Measurements from ENCODE around the gene STX8.
"Not testable (repeated sequence)": the region's sequence is repeated elsewhere in the genome, so short reads cannot be mapped to it uniquely, and the experiment has no call there.

DNA sequence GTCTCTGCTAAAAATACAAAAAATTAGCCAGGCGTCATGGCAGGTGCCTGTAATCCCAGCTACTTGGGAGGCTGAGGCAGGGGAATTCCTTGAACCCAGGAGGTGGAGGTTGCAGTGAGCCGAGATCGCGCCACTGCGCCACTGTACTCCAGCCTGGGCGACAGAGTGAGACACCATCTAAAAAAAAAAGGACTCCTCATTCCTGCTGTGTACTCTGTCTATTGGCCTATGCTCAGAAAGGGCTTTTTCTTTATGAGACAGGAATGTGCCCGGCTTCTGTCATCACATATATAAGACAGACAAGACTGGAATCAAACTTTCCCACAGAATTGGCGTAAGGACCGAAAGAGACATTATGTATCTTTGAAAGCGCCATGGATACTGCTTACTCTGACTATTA lies 236.1 kb downstream of the STX8 start:
- TF ChIP-seq, protein P1, sequence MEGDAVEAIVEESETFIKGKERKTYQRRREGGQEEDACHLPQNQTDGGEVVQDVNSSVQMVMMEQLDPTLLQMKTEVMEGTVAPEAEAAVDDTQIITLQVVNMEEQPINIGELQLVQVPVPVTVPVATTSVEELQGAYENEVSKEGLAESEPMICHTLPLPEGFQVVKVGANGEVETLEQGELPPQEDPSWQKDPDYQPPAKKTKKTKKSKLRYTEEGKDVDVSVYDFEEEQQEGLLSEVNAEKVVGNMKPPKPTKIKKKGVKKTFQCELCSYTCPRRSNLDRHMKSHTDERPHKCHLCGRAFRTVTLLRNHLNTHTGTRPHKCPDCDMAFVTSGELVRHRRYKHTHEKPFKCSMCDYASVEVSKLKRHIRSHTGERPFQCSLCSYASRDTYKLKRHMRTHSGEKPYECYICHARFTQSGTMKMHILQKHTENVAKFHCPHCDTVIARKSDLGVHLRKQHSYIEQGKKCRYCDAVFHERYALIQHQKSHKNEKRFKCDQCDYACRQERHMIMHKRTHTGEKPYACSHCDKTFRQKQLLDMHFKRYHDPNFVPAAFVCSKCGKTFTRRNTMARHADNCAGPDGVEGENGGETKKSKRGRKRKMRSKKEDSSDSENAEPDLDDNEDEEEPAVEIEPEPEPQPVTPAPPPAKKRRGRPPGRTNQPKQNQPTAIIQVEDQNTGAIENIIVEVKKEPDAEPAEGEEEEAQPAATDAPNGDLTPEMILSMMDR (IDR thresholded peaks at IDR 0.05), result not testable (repeated sequence)
- TF ChIP-seq POLR2A, POLR2AphosphoS5 (IDR thresholded peaks at IDR 0.05): not testable (repeated sequence)

Data from prostate gland (tissue), 2 donors.